Activated CD4-positive, alpha-beta T cell treated with anti-CD3 and anti-CD28 coated beads, Interleukin-2, Interleukin-6, amounts not matched to agents 100 ng/mL and 50 ng/mL, durations not matched to agents 16 hours and 8 hours (primary cell): ENCODE results near the gene FAM162A.

Source experiments
- DNase-seq: peaks from one replicate; pipeline ENCODE4 v3.0.0-alpha.2; 2020

The FAM162A gene, protein sequence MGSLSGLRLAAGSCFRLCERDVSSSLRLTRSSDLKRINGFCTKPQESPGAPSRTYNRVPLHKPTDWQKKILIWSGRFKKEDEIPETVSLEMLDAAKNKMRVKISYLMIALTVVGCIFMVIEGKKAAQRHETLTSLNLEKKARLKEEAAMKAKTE

DNA sequence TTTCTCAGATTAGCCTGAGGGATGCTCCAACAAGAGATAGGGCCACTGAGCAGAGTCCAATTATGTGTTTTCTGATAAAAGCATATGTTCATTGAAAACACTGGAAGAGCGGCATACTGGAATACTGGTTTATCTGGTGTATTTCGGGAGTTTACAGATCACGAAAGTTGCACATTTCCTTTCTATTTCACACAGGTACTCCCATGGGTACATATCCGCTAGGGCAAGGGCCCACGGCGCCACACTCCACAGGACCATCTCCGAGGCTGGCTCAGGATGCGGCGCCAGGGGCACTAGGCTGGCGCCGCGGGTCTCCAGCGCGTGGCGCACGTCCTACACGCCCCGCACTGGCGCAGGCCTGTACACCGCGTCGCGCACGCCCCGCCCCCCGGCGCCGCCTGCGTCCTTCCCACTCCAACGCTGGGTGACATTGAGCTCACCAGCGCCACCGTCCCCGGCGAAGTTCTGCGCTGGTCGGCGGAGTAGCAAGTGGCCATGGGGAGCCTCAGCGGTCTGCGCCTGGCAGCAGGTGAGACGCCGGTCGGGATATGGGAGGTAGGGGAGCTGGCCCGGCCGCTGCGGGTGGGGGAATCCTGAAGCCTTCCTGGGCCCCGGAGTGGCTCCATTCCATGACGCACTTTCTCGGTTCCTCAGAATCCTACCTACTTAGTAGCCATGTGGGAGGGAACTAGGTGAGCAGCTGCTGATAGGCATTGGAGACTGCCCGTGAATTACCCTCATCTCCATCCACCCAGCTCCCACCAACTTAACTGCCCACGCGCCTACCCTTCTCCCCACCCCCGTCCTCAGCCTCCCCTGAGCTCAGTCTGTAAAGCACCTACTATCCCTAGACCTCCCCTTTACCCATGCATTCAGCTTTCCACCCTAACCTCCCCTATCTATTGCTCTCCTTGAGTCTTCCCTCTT, at the start of gene FAM162A:
Gene FAM162A (plus strand): TSS at position 412 of the 927 bp plus-strand sequence. CDS start 84 bp downstream, at position 496.
- DNase-seq, result peak; percentile 97

DNA sequence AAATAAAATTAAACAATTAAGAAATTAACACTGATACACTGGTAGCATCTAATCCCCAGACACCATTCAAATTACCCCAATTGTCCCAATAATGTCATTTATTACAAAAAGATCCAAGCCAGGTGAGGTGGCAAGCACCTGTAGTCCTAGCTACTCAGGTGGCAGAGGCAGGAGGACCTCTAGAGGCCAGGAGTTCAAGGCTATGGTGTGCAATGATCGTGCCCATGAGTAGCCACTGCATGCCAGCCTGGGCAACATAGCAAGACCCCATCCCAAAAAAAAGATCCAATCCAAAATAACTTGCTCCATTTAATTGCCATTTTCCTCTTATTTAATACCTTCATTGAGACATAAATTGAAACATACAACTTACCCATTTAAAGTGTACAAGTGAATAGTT, 41.2 kb upstream of the FAM162A start:
- no peak for DNase-seq

DNA sequence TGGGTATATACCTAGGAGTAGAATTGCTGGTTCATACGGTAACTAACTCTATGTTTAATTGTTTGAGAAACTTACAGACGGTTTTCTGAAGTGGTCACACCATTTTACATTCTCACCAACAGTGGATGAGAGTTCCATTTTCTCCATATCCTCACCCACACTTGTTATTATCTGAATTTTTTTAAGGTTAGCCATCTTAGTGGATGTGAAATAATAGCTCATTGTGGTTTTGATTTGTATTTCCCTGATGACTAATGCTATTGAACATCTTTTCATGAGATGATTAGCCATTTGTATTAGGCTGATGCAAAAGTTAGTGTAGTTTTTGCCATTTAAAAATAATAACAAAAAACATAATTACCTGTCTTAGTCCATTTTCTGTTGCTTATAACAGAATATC, 40.3 kb upstream of the FAM162A start:
- no peak for DNase-seq

DNA sequence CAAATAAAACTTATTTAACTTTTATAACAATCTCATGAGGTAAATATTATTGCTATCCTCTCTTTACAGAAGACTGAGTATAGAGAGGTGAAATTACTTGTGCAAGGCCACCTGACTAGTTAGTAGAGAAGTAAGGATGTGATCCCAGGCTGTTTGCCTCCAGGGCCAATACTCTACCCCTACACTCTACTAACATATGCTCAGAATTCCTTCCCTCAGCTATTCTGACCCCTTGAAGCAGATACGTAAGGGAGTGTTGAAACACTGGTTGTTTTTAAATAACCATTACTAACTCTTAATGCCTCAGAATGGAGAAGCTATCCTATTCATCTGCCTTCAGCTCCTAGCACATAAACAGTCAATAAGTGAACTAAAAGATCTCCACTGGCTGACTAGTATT, 34.8 kb upstream of the FAM162A start:
- no peak for DNase-seq

DNA sequence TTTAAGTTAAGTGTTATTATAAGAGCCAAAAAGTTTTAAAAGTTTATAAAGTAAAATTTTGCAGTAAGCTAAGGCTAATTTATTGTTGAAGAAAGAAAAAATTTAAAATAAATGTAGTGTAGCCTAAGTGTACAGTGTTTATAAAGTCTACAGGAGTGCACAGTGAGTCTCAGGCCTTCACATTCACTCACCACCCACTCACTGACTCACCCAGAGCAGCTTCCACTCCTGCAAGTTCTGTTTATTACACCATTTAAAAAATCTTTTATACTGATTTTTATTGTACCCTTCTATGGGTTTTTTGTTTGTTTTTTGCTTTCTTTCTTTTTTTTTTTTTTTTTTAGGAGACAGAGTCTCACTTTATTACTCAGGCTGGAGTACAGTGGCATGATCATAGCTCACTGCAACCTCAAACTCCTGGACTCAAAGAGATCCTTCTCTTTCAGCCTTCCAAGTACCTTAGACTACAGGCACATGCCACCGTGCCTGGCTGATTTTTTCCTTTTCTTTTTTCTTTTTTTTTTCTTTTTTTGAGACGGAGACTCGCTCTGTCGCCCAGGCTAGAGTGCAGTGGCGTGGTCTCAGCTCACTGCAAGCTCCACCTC, 33.1 kb upstream of the FAM162A start:
- DNase-seq, result no peak

DNA sequence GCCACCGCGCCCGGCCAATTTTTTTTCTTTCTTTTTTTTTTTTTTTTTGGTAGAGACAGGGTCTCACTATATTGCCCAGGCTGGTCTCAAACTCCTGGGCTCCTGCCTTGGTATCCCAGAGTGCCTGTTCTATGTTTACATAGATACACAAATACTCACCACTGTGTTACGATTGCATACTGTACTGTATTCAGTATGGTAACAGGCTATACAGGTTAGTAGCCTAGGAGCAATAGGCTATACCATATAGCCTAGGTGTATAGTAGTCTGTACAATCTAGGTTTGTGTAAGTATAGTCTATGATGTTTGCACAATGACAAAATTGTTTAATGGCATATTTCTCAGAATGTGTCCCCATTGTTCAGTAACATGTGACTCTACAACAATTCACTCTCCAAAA, 32.4 kb upstream of the FAM162A start:
- no peak for DNase-seq

DNA sequence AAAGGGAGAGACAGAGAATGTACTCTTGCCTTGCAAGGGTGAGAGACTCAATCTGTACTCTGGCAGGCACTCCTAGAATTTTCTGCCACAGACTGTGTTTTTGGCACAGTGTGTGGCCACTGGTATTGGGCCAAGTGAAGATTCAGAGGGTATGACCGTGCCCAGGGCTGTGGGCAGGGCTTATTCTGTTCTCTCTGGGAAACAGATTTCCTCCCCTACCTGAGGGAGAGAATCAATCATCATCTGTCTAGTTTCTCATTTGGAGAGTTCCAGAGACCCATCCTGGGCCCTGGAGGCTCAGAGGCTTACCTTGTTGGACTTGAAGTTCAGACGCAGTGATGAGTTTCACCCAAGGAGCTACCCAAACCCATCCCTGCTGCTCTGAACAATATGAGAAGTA, 30.8 kb upstream of the FAM162A start:
- no peak for DNase-seq

DNA sequence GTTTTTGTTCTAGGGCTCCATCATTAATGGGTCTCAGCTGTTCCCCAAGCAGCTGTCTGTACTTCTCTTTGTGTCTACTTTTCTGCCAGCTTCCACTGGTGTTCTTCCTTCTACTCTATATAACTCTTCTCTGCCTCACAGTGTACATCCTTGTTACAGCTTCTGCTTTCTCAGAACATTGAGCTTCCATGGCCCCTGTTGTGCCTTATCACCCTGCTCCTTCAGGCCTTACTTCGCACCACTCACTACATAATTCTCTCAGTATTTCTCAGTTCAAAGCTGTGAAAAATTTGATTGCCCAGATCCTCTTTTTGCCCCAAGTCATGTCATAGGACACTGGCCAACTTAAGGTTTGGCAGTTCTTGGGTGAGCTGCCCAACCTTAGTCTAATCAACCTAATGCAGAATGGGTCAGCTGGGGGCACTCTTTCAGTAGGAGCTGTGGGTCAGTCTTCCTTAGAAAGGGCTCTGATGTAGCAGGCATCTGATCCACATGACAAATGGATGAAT, 30.0 kb upstream of the FAM162A start:
- DNase-seq, result no peak

DNA sequence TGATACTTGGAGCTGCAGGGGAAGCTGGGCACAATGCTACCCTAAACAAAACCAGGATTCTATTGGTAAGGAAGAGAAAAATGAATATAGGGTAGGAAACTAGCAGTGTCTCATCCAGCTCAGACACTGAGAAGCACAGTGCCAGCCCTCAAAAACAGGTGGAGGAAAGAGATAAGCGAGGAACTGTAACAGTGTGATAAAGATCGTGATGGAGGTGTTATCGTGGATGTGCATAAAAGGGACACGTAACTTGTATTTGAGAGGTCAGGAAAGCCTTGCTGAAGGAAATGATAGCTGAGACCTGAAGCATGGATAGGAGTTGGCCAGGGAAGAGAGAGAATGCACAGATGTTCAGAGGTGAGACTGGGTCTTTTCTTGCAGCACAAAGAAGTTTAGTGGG, 28.4 kb upstream of the FAM162A start:
- DNase-seq, result no peak

DNA sequence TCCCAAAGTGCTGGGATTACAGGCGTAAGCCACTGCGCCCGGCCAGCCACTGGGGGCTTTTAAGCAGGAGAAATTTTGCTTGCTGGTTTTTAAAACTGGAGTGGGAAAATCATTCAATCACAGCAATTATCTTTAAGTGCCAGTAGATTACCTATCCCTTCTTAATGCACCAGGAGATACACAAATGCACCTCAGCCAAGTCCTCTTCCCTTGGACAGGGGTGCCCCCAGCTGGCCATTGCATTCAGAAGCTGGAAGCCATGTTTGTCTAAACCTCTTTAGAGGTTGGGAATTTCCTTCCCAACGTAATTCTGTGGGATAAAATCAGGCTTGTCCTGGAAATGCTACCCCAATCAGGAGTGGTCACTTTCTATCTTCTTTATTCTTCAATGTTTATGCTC, 27.6 kb upstream of the FAM162A start:
- DNase-seq, result peak; percentile 14

DNA sequence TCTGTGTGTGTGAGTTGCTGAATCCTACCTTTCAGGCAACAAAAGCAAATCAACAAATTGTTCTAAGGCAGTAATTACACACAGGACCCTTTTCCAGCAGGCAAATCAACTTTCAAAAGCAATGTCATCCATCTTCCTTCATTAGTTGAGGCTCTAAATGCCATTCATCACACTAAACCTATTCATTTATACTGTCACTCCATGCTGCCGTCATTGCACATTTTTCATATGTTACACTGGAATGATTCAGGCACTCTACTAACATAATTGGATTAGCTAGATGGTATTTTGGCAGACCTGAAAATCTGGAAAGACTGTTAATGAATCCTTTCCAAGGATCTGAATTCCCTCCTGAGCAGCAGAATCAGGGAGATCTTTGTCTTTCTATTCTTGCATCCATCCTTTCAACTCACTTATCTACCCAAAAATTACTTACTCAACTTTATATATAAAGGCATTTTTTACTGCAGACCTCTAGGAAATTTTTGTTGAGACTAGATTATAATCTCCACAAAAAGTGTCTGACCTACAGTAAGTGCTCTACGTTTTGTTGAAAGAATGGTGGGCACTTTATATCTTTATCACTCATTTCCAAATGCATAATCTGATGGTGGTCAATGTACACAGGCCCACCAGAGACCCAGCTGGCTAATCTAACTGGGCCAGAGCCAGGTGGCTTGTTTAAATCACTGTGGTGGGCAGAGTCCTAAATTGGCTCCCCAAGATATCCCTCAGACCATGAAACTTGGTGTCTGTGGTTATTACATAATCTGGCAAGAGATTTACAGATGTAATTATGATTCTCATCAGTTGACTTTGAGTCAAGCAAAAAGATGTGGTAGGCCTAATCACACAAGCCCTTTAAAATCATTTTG, 25.9 kb upstream of the FAM162A start:
- no peak for DNase-seq

DNA sequence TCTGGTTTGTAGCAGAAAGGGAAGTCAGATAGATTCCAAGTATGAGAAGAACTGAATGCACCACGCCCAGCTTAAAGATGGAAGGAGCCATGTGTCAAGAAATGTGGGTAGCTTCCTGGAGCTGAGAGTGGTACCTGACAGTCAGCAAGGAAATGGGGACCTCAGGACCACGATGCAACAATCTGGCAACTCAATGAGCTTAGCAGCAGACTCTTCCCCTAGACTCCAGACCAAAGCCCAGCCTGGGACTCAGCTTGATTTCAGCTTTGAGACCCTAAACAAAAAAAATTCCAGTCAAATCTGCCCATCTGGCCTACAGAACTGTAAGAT, 25.3 kb upstream of the FAM162A start:
- DNase-seq, result peak; percentile 11

DNA sequence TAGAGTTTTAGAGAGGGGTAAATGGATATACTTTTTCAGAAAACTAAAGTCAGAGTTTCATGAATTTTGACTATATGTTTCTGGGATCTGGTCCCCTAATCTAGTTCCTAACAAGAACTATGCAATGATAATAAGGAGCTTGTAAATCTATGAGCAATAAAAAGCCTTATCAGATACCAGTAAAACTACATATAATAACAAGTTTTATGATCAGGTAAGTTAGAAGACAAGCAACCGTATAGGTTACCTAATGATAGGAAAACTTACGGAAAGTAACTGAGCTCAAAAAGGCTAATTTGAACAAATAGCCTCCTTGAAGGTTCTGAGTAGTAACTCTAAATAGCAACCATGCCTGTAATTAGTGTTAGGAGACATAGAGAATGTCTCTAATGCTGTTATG, 22.0 kb upstream of the FAM162A start:
- DNase-seq, result no peak

DNA sequence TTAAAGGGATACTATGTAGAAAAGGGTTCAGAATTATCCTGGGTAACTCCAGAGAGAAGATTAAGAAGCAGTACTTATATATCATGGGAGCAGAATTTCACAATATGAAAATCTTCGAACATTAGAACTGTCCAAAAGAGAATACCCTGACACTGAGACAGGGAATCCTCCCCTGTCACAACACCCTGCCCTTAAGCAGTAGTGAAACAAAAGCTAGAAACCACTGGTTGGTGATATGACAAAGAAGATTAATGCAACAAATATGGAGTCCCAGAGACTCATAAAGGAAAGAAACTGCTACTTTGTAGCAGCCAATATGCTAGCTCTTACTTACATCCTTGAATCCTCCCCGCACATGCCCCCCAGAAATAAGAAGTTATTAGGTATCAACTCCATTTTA, 19.5 kb upstream of the FAM162A start:
- peak; percentile 34 for DNase-seq

DNA sequence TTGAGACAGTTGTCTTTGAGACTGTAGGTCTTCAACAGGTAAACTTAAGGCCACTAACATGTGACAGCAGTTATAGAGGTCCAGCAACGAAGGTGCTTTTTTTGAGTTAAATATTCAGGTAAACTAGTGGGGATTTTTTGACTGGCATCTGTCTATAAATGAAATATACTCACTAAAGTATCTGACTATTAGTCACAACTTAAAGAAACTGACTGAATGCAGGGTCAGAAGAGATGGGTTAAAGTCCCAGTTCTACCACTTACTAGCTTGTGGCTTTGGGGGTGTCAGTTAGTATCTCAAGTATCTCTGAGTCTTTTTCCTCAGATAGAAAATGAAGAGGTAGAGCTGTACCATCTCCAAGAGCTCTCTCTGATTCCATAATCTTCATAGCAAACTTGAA, 18.9 kb upstream of the FAM162A start:
- peak; percentile 59 for DNase-seq

DNA sequence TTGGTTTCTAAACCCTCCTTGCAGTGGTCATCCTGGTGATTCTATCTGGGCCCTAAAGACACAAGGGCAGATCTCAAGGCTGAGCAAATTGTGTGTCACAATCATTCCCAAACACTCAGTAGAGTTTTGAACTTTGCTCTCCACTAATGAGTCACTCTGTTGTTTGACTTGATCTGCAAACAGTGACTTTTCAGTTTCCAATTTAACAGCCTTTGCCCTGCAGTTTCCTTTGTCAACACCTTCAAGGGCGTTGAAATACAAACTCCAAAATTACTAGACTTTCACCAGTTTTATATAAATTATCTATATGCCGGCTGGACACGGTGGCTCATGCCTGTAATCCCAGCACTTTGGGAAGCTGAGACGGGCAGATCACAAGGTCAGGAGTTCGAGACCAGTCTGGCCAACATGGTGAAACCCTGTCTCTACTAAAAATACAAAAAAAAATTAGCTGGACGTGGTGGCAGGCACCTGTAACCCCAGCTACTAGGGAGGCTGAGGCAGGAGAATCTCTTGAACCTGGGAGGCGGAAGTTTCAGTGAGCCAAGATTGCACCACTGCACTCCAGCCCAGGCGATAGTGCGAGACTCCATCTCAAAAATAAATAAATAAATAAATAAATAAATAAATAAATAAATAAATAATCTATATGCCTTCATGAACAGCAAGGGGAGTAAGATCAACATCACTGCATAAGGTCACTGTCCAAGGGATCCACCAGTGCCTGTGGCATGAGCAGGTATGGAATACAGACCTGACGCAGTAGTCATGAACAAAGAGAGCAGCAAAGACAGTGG, 18.2 kb upstream of the FAM162A start:
- peak; percentile 83 for DNase-seq

DNA sequence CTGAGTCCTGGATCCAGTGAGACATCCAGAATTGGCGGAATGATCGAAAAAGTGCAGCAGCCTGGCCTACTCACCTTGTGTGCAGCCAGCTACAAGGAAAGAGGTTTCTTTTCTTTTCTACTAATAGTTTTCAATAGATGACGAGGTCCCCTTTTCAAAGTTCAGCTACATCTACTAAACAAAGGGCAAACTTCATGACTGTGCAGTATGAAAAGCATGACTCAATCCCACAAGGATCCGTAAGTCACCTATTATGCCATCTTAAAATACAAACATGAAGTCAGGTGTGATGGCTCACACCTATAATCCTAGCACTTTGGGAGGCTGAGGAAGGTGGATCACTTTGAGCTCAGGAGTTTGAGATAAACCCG, 17.6 kb upstream of the FAM162A start:
- DNase-seq, result no peak

DNA sequence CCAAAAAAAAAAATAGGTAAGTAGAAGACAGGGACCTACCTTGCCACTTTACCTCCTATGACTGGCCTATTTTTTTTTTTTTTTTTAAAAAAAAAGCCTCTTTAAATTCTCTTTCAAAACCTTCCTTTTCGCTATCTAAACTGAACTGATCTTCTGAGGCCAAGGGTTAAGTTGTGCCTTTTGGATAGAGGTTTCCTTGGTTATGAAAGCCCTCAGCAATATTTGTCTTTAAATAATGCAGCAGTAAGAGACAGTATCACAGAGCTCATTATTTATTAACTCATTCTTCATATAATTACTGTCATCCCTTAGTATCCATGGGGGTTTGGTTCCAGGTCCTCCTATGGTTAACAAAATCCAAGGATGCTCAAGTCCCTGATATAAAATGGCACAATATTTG, 9.9 kb upstream of the FAM162A start:
- no peak for DNase-seq

DNA sequence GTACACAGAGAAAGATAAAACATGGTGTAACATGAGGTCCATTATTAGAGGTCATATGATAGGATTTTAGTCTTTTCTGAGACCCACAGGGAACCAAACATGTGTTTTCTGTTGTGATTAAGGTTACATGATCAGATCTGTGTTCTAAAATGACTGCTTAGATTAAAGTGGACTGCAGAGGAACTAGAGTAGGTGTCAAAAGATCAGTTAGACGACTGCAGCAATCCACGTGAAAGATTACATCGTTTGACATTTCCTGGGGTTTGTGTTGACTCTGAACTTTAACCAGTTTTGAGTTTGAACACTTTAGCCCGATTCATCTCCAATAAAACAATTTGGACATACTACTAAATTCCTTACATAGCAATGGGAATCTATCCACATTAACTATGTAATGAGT, 6.0 kb upstream of the FAM162A start:
- DNase-seq, result no peak

DNA sequence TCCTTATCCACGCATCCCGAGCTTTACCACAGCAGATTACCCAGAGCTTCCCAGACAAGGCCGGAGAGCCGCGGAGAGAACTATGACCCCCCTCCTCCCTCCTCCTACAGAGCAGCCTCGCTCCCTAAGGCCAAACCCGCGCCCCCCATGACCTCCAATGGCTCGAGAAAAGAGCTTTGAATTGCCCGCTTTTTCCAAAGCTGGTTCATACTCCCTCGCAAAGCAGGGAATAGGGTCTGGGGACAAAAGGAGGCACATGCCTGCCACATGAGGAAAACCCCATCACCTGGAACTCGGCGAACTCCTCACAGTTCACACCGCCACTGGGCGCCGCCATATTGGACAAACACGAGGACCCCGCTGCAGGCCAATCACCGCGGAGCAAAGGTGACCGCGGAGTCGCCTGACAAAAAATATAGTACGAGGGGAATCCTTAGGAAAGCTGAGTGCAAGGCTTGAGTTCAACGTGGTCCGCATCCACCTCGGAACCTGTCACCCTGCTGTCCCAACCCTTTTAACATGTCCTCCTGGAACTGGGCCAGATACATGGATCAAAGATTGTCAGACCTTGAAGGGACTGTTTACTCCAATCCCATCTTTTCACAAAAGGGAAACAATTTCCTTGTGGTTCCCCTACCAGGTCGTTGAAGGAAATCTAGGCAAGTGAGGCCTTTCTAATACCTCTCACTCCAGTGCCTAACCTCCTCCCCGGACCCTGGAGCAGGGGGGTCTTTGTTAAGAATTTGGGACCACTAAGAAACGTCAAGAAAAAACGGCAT, 905 bp upstream of the FAM162A start, which contains the start of gene MIX23:
Gene MIX23 (minus strand): TSS at position 344 of the 779 bp plus-strand sequence. CDS start 7 bp downstream, at position 337.
- peak; percentile 92 for DNase-seq

DNA sequence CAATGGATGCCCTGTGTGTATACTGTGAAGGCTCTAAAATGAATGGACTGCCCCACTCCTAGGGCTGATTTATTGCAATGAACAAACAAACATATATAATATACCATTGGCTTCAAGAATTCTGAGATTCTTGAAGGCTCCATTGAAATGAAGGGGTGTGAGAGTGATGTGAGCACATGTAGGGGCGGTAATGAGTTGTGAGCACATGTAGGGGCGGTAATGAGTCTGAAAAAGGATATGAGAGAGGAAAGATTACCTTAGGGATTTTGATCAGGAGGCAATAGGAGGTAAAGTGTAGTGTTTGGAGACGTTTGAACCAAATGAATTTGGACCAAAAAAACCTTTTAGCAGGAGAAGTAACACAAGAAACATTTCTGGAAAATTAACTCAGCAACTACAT, 3.7 kb downstream of the FAM162A start:
- no peak for DNase-seq
